Mammary epithelial cell (primary cell): Measurements from ENCODE around the gene ABR.

Source experiments
- CTCF ChIP-seq, 2 donors: IDR thresholded peaks in 1 of 2; conservative IDR thresholded peaks in 1 of 2; 2 replicates each; pipeline ENCODE4 v1.5.1; 2011 to 2012; ENCODE audit warnings: inconsistent platforms in 2 of 2, low read length in 2 of 2, mild to moderate bottlenecking in 2 of 2, control low read depth in 1 of 2, low read depth in 1 of 2; ENCODE audit not compliant: insufficient read depth in 1 of 2; ENCODE audit errors: extremely low read depth in 1 of 2
- EZH2 ChIP-seq: IDR thresholded peaks from 2 replicates; pipeline ENCODE4 v1.6.1; 2012; ENCODE audit warnings: low read length, inconsistent platforms, borderline replicate concordance

- no peak for TF ChIP-seq EZH2
- TF ChIP-seq CTCF (conservative IDR thresholded peaks at IDR 0.05 in 1 of 2, IDR thresholded peaks at IDR 0.05 in 1 of 2; ENCODE audit: extremely low read depth in 1 of 2, insufficient read depth in 1 of 2, low read depth in 1 of 2, low read length in 2 of 2): no peak
These were observed 143.5 kb downstream of the ABR start for GRCh38 chr17:1036171-1036844.
